ENCODE results near the gene FGF12.
A peak's percentile ranks its signal among the peaks of the same experiment; 100 is the strongest.
"Not testable (repeated sequence)": the region's sequence is repeated elsewhere in the genome, so short reads cannot be mapped to it uniquely, and the experiment has no call there.

FGF12 gene

DNA sequence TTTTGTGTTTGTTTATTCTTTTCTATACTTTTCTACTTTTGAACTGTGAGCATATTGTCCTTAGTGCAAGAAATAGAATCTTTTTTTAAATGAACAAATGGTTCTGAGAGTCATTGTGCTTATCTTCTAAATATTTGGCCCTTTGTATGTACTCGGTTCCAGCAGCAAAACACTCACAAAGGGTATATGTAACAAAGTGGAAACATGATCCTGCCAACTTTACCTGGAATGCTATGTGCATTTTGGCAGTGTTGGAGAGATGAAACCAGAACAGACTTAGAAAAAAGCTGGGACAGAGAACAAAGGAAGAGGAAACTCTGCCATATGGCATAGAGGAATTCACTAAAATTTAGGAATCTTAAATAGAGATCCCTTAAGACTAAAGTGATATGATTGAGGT is 150.1 kb downstream of the FGF12 start:
- DNase-seq, result no peak

DNA sequence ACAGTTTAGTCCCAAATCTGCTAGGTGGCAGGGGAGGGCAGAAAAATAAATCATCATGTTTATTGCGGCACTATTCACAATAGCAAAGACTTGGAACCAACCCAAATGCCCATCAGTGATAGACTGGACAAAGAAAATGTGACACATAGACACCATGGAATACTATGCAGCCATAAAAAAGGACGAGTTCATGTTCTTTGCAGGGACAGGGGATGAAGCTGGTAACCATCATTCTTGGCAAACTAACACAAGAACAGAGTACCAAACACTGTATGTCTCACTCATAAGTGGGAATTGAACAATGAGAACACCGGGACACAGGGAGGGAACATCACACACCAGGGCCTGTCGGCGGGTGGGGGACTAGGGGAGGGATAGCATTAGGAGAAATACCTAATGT is 150.6 kb downstream of the FGF12 start:
- not testable (repeated sequence) for DNase-seq

DNA sequence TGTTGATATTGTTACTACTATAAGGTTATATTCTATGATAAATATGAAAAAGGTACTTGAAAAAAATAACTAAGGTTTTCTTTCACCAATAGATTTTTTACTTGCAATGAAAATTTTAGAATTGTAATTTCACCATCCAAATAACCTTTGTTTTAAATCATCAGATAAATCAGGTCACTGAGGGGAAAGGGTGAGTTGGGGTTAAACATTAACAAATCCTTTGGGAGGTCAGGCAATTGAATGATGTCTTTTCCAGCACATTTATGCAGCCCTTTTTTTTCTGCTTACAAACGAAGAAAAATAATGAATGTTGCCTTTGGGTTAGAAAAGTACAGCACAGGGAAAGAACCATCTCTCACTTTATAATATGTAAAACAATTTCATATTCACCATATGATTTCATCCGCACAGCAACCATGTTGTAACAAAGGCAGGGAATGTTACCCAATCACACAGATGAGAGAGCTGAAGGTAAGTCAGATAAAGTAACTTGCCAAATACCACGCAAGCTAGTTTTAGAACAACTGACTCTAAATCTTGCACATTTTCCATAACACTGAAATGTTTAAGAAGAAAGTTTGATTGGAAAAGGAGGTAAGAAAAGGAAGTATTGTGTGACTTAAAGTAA is 151.3 kb downstream of the FGF12 start:
- DNase-seq, result no peak

DNA sequence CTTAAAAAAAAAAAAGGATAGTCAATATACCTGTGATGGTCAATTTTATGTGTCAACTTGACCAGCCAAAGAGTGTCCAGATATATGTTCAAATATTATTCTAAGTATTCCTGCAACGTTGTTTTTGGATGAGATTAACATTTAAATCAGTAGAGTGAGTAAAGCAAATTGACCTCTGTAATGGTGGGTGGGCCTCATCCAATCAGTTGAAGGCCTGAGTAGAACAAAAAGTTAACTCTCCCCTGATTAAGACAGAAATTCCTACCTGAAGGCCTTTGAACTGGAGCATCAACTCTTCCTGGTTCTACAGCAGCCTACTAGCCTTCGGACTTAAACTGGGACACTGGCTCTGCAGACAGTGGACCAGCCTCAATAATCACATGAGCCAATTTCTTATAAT is 154.1 kb downstream of the FGF12 start:
- DNase-seq, result no peak

DNA sequence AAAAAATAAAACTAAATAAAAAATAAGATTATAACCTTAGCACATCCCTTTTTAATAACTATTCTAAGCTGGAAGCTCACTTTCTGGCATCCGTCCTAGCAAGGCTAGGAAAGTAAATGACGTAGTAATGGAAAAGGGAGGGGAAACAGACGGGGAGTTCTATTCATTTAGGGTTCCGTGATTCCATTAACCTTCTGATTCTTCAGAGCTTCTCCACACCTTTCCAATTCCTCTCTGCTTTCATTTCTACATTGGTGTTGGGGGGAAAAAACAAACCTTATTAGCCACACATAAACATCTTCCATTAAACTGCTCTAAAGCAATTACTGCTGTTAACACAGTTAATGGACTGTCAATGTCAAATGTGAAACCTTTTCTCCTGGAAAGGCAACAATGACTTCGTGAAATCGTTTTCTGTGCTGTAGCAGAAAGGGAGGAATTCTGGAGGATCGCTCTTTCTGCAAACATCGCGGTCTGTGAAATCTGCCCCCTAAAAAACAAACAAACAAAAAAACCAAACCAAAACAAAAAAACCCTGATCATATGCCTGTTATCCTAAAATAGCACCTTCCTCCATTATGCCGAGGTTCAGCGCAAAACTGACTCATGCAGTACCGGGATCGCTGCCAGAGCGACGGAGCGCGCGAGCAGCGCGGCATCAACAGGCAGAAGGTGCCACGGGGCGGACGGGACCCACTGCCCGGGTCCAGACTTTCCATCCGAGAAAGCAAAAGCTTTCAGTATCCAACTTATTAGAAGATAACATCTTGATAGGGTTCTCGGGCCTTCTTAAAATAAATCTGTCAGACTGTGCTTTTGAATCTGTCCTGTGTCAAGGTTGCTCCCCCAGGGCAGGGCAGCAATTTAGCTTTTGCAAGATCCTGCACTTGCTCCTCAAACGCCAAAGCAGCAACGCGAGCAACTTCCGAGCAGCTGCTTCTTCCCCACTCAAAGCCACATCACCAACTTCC is 156.2 kb downstream of the FGF12 start:
- DNase-seq, result peak; percentile 59

DNA sequence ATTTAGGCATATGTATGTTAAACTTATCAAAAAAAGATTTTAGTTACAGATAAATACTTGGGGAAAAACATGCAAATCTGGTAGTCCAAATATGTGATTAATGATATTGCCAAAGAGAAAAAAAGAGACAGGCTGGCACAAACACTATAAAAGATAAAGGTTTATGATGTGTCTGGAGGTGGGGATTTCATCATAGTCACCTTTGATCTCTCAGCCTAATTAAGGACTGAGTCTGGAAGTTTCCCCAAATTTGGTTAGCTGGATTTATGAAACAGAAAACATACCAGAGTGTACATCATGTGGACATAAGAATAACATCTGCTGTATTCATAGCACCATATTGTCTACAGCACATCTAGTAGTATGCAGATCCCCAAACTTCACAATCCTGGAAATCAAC is 157.0 kb downstream of the FGF12 start:
- DNase-seq, result no peak

DNA sequence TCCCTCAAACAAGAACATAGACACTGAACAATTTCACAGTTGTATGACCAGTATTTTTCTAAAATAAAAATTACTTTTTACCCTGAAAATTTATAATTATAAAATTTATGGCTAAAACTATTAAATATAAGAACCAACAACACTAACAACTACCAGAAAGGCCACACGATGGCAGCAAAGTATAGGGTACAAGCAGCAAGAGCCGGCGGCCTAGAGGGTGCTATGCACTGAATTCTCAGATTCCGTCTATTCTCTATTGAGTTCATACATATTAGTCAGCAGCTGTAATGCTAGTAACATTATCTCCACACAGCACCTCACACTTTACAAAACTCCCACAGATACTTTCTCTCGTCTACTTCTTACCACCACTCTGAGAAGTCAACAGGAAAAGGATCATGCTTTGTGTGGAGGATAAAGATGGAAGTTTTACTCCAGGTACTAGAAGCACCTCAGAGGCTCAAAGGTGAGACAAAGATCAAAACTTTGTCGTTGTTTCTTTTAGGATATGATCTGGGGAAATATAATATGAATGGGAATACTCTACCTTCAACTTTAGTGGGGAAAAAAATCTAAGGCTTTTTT is 160.5 kb downstream of the FGF12 start:
- DNase-seq, result peak; percentile 84

DNA sequence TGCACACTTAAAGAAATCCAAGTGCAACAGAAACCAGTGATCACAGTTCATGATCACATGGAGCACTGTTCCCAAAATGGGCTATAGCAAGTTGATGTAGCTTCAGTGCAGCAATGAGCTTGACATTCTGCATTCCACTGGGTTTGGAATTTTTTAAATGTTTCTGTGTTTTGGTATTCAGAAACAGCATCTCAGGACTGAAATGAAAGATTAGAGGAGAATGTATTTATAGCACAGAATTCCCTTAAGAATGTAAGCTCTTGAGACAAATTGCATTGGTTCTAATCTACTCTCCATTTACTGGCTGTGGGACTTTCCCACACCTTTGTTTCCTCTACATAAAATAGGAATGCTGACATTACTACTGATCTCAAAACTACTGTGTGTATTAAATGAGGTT is 162.7 kb downstream of the FGF12 start:
- DNase-seq, result no peak

DNA sequence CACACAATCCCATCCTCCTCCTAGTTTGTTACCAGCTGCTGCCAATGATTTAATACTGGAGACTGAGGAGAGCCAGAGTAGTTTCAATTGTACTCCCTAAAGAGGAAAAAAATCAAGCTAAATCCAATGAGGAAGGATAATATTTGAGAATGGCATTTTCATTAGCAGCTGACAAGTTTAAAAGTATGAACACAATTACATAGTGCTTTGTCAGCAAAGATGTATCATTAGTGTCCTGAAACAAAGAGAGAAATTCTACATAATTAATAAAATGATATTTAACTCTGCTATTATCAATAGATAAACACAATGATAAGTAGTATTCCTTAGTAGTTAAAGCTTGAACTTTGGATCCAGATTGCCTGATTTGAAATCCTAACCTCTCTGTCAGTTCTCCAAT is 163.9 kb downstream of the FGF12 start:
- DNase-seq, result no peak

DNA sequence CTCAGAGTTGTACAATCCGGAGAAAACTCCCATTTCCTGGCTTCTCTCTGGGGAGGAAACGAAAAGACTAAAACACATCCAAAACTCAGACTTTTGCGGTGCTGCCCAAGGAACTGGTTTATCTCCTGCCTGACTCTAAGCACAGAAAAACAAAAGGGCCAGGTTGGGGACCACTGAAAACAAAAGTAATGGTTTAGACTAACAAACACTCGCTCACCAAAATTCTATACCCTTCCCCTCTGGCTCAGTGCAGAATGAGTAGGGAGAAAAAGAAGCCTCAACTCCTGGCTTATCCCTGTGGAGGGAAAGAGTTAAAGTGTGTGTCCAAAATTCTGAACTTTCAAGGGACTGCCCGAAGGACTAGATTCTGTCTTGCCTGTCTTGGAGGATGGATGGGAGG is 173.6 kb downstream of the FGF12 start:
- no peak for DNase-seq

DNA sequence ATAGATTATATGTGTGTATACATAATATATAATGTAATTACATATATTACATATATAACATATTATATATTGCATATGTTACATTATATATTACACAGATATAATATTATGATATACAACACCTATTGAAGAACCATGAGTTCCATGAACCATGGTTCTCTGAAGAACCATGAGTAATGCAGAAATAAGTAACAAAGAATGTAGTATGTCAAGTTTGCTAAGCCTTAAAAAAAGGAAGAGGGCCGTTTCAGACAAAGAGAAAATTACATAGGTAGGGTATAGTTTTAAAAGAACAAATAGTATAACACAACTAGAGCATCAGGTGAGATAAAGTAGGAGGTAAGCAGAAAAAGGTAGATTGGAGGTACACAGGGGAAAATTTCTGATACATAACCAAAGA is 177.0 kb downstream of the FGF12 start:
- DNase-seq, result no peak

DNA sequence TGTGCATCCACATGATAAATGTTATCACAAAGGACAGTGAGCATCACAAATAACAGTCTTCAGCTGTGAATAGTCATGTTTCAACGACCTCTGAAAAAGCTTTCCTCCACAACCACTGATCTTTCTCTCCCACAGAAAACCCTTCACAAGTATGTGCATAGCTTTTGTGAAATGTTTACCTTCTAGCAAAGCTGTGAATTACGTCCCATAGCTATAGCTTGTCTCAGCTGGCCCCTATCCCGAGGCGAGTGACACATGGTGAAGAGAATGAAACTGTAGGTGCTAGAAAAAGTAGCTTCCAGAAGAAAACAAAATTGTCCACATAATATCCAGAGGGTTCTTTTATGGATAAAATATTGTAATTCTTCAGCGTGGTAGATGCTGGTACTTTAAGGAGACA is 182.0 kb downstream of the FGF12 start:
- no peak for DNase-seq

DNA sequence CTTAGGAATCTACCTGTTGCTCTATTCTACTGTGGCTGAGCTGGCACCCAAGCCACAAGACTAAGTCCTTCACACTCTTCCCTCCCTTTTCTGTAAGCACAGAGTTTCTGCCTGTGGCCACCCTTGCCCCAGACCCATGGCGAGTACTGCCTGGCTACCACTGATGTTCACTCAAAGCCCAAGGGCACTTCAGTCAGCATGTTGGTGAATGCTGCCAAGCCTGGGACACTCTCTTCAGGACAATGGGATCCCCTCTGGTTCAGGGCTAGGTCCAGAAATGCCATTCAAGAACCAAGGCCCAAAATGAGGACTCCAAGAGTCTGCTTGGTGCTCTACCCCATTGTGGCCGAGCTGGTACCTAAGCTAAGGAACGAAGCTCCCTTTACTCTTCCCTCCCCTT is 184.2 kb downstream of the FGF12 start:
- DNase-seq, result no peak

DNA sequence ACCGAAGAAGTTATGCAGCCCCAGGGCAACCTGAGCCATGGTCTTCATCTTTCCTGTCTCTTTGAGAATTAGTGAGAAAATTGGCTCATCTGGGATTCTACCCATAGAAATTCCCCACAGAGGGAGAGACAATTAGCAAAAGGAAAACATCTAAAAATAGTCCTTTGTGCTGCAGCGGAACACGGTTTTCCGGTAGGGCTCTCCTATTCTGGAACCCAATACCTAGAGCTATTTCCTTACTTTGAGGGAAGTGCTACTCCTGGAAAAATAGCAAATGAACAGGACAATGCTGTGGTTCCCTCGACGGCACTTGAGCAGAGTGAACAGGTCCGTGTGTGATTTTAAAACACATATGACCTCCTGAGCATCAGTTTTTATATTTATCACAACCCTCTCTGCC is 210.5 kb downstream of the FGF12 start:
- DNase-seq, result no peak

DNA sequence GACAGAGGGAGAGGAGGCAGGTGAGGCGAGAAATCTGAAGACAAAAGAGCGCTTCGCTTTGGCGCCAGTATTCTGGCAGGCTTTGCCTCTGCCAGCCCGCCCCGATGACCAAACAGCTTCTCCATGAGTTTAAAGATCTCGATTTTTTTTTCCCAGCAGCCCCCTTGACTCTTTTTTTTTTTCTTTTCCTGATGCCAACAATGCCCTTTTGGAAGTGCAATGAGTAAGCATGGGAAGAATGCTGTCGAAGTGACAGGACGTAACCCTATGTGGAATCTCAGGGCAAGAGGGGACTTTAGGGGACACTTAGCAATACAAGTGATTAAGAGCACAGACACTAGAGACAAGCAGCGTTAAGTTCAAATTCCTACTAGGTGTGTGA is 211.7 kb downstream of the FGF12 start:
- no peak for DNase-seq

DNA sequence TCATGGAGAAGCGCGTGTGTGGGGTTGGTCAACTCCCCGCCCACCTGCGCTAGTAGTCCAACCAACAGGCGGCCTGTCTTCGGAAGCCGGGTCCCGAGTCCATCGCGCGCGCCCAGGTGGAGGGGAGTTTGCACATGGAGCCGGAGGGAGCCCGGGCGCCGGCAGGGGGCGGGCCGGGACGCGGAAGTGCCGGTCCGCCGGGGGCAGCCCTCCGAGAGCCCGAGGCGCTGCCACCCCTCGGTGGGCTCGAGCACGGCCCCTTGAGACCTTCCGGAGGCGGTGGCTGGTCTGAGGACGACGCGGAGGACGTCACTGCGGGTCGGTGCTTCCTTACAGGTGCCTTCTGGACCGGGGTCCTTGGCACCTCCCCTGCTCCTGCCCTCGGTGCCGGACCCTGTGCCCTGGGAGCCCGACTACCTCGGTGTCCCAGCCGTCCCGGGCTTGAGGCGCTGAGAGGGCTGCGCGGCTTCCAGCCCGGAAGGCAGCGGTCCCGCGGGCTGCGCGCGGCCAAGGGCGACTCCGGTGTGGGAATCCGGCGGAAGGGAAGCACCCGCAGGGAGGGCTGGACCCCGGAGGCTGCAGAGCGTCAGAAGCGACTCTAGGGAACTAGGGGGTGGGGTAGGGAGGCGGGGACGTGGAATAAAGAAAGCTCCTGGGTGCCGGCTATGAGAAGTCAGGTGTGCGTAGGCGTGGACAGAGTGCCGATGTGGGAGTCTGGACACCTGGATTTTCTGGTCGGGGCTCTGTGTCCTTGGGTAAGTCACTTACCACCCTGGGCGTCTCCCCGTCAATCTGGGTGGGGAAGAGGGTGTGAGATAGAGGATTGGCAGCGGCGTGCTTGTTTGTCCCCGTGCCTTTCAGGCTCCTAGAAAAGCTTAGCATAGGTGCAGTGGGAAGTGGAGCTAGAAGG is 212.3 kb downstream of the FGF12 start:
- no peak for DNase-seq

DNA sequence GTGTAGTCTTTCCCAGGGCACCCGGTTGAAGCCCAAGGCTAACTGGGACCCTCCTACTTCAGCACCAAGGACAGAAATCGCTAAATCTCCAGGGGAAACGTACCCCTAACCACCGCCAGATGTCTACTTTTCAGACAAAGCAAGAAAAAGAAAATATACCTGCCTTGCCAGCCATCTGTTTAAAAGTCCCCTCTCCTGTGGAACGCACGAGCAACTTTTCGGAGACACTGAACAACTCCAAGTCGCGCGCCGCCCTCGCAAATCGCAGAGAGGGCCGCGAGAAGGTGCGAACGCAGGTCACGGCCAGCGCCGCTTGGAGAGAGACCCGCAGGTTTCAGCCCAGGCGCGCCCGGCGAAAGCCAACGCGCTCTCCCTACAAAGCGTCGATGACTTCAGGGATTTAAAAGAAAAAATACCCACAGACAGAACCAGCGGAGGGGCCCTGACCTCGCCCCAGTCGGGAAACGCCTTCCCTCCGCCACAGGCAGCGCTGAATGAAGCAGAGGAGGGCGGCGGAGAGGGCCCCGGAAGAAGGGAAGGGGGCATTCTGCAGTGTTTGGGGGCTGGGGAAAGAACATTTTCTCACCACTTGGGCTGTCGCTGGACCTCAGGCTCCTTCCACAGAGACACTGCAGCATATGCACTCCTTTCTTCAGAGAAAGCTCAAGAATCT is 213.1 kb downstream of the FGF12 start:
- peak; percentile 23 for DNase-seq

DNA sequence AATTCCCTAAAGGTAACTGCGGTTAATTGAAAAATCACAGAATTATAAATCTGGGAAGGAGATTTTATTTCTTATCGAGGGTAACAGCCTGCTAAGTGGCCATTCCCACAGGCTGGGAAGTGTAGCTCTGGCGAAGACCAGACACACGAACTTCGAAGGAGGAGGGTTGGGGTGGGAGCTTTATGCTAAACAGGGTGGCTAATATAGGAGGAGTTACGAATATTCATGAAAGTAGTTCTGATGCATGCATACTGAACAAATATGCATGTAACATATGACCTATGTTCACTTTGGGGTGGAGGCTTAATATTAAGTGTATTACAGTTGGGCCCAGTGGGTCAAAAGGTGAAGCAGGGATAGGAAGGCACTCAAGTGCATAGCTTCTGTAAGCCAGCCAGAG is 221.6 kb downstream of the FGF12 start:
- no peak for DNase-seq

DNA sequence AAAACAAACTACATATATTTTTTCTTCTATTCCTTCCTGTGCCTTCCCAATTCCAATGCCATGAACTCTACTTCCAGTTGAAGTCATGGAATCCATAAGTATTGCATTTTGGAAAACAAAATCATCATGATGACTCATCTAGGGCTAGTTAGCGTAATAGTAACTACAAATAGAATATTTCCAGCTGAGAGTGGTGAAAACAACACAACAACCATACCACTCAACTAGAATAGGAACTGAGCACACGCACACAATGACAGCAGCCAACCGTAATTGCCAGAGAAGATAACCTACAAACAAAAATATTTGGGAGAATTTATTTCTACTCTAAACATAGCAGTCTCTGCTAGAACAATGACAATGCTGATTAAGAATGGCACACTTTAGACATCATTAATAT is 225.9 kb downstream of the FGF12 start:
- no peak for DNase-seq

DNA sequence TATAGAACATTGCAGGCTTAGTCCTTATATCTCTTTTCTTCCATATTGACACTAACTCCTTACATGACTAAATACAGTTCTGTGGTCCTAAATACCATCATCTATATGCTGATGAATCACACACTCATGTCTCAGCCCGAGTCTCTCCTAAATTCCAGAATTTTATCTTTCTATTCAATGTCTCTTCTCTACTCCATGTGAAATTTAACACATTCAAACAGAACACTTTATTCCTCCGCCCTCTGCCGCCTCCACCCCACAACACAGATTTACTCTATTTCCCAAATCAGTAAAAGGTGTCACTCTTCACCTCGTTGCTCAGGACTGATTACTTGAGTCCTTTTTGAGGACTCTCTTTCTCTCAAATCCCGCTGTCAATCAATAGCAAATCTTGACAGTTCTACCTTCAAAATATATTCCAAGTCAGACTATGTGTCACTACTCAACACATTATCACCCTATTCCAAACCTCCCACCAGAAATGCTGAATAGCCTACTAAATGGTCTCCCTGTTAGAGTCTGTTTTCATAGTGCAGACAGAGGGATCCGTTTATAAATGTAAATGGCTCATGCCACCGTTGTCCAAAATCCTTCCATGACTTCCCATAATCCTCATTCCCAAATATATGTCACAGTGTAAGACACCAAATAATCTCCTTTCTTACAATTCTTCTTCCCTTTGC is 230.3 kb downstream of the FGF12 start:
- DNase-seq, result no peak

DNA sequence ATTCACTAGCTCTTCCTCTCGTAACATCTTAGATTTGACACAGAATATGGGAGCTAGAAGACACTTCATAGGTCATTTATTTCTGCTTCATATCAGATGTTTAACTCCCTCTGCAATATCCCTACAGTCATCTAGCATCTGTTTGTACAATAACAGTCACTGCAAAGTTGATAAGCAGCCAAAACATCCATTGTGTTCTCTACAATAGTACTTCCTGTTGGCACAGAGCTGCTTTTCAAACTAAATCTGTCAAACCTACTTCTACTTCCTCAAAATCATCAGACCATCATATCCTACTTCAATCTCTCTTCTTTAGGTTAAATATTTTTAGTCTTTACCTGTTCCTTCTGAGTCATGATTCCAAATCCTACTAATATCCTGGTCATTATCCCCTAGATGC is 233.2 kb downstream of the FGF12 start:
- no peak for DNase-seq

DNA sequence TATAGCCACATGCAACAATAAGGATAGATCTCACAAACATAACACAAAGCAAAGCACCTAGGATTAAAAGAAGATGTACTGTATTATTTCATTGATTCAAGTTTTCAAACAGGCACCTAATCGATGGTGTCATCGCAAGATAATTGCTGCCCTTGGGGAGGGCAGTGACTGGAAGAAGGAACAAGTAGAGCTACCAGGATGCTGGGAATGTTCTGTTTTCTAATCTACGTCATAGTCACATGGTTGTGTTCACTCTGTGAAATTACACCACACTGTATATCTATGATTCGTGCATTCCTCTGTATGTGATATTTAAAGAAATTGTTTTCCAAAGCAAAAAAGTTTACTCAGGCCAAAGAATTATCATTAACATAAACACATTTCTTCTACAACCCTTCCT is 236.6 kb downstream of the FGF12 start:
- no peak for DNase-seq
